ENCODE data around the gene WDFY1. TPM values are rescaled to one million over a fixed set of nuclear protein-coding genes. Genes with fewer than 3 reads are reported as not detected.
A peak's percentile ranks its signal among the peaks of the same experiment; 100 is the strongest.
"Not testable (repeated sequence)": the region's sequence is repeated elsewhere in the genome, so short reads cannot be mapped to it uniquely, and the experiment has no call there.

Gene WDFY1
- total RNA-seq, 1 experiment from 2014 or later: 23.6 TPM

- H3K36me3 ChIP-seq: peaks cover 18% of the 10 kb centered on the region
- no peak overlapping the region for H3K4me3 ChIP-seq
- DNase-seq: no peak
- no peaks in the 10 kb centered on the region for H3K9me3 ChIP-seq
- no peaks in the 10 kb centered on the region for H3K27me3 ChIP-seq
These were observed 51.1 kb downstream of the WDFY1 start for GRCh38 chr2:223894009-223894408.

DNA sequence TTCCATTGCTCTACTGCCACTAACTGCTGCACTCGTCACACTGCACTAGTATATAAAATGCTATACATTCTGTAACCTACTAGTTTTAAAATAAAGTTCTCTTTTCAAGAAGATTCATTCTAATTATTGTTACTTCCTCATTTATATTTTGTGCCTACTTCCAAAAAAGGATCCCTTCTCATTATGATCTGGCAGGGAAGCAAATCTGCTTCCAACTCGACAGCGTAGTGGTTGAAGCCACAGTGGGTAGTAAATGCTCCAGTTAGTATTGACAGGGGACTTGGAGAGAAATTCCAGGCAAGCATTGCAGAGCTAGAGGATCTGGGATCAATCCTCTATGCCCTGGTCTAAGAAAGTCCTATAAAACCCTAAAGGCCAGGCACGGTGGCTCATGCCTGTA, 54.4 kb downstream of the WDFY1 start:
- Histone ChIP-seq H3K36me3 (peaks cover 18% of the 10 kb centered on the region), H3K4me3 (no peak overlapping the region), H3K9me3 (no peaks in the 10 kb centered on the region)

GRCh38 chr2:223889229-223889628, 55.9 kb downstream of the WDFY1 start:
- no peak for DNase-seq
- peaks cover 18% of the 10 kb centered on the region for H3K36me3 ChIP-seq
- H3K9me3 ChIP-seq: no peaks in the 10 kb centered on the region
- no peak overlapping the region for H3K4me3 ChIP-seq
- no peaks in the 10 kb centered on the region for H3K27me3 ChIP-seq

More for the DNA sequence above, 54.4 kb downstream of the WDFY1 start:
- H3K27me3 ChIP-seq: no peaks in the 10 kb centered on the region
- DNase-seq: no peak

GRCh38 chr2:223888251-223888650, 56.9 kb downstream of the WDFY1 start:
- Histone ChIP-seq H3K36me3 (peaks cover 19% of the 10 kb centered on the region), H3K4me3 (no peak overlapping the region), H3K27me3 (no peaks in the 10 kb centered on the region), H3K9me3 (no peaks in the 10 kb centered on the region)
- DNase-seq: no peak

- Histone ChIP-seq H3K9me3 (no peaks in the 10 kb centered on the region), H3K4me3 (no peak overlapping the region), H3K27me3 (no peaks in the 10 kb centered on the region), H3K36me3 (peaks cover 22% of the 10 kb centered on the region)
- DNase-seq: no peak
These were observed 58.0 kb downstream of the WDFY1 start for GRCh38 chr2:223887127-223887526.

DNA sequence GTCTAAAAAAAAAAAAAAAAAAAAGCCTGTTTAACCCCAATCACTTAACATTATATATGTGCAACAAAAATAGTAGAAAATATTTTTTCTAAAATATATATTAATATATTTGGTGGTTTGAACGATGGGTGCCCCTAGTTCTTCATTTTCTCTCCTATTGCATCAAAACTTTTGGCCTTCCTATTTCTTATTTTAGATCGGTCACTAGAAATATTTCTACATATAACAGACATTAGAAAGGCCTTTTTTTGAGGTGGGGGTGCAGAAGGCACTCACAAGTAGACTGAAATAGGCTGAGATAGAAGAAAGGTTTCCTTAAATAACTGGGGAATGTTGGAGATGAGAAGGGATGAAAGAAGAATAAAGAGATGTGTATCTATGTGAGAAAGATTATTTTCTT, 58.4 kb downstream of the WDFY1 start:
- H3K9me3 ChIP-seq: no peaks in the 10 kb centered on the region
- H3K4me3 ChIP-seq: no peak overlapping the region
- no peaks in the 10 kb centered on the region for H3K27me3 ChIP-seq
- H3K36me3 ChIP-seq: peaks cover 22% of the 10 kb centered on the region
- no peak for DNase-seq

DNA sequence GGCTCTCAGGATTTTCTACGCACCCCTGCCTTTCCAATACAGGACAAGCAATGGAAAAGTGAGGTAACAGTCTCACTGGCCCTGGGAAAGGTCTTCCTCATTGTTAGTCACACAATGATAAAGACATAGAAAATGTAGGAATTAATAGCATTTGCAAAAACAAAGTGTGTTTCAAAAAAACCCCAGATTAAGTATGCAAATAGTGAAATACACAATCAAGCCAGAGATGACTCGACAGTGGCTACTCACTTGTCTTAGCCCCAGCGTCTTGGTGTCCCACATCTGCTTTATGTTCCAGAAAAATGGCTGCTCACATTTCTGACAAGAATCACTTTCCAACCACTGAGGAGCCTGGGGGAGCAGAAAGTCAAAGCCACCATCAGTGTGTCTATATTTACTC, 60.7 kb downstream of the WDFY1 start:
- DNase-seq: peak; percentile 25
- peaks cover 21% of the 10 kb centered on the region for H3K36me3 ChIP-seq

GRCh38 chr2:223882715-223883114, 62.4 kb downstream of the WDFY1 start:
- peaks cover 22% of the 10 kb centered on the region for H3K36me3 ChIP-seq

More for the DNA sequence above, 60.7 kb downstream of the WDFY1 start:
- no peaks in the 10 kb centered on the region for H3K9me3 ChIP-seq
- H3K4me3 ChIP-seq: no peak overlapping the region
- no peaks in the 10 kb centered on the region for H3K27me3 ChIP-seq

GRCh38 chr2:223880796-223881195, 64.3 kb downstream of the WDFY1 start:
- peaks cover 24% of the 10 kb centered on the region for H3K36me3 ChIP-seq
- no peaks in the 10 kb centered on the region for H3K27me3 ChIP-seq
- no peak overlapping the region for H3K4me3 ChIP-seq
- H3K9me3 ChIP-seq: no peaks in the 10 kb centered on the region
- no peak for DNase-seq

More at GRCh38 chr2:223882715-223883114, 62.4 kb downstream of the WDFY1 start:
- no peak for DNase-seq
- no peak overlapping the region for H3K4me3 ChIP-seq
- H3K9me3 ChIP-seq: no peaks in the 10 kb centered on the region
- H3K27me3 ChIP-seq: no peaks in the 10 kb centered on the region

GRCh38 chr2:223877721-223878410, 67.3 kb downstream of the WDFY1 start:
- Histone ChIP-seq H3K27me3 (no peaks in the 10 kb centered on the region), H3K9me3 (no peaks in the 10 kb centered on the region), H3K36me3 (peaks cover 24% of the 10 kb centered on the region), H3K4me3 (no peak overlapping the region)
- DNase-seq: no peak

GRCh38 chr2:223873672-223874071, 71.5 kb downstream of the WDFY1 start:
- Histone ChIP-seq H3K36me3 (peaks cover 15% of the 10 kb centered on the region), H3K4me3 (no peak overlapping the region), H3K9me3 (no peaks in the 10 kb centered on the region), H3K27me3 (no peaks in the 10 kb centered on the region)
- DNase-seq: no peak

DNA sequence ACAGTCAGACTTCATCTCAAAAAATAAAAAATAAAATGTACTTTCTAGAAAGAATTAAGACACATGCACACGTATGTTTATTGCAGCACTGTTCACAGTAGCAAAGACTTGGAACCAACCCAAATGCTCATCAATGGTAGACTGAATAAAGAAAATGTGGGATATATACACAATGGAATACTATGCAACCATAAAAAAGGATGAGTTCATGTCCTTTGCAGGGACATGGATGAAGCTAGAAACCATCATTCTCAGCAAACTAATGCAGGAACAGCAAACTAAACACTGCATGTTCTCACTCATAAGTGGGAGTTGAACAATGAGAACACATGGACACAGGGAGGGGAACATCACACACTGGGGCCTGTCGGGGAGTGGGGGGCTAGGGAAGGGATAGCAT, 72.4 kb downstream of the WDFY1 start:
- DNase-seq, H3K9me3 ChIP-seq, H3K4me3 ChIP-seq, H3K27me3 ChIP-seq, H3K36me3 ChIP-seq: not testable (repeated sequence)

DNA sequence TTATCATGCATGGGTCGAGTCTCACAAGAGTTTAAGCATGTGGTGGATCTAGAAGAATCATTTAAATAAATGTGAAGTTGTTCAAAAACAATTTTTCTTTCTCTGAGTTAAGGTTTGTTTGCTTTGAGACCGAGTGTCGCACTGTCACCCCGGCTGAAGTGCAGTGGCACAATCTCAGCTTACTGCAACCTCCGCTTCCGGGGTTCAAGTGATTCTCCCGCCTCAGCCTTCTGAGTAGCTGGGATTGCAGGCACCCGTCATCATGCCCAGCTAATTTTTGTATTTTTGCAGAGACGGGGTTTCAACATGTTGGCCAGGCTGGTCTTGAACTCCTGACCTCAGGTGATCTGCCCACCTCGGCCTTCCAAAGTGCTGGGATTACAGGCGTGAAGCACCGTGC, 73.5 kb downstream of the WDFY1 start:
- not testable (repeated sequence) for H3K36me3 ChIP-seq

GRCh38 chr2:223870840-223871611, 74.1 kb downstream of the WDFY1 start:
- peaks cover 5% of the 10 kb centered on the region for H3K36me3 ChIP-seq
- H3K4me3 ChIP-seq: no peak overlapping the region
- H3K9me3 ChIP-seq: no peaks in the 10 kb centered on the region
- H3K27me3 ChIP-seq: no peaks in the 10 kb centered on the region
- no peak for DNase-seq

More for the DNA sequence above, 73.5 kb downstream of the WDFY1 start:
- not testable (repeated sequence) for DNase-seq, H3K27me3 ChIP-seq, H3K4me3 ChIP-seq, H3K9me3 ChIP-seq

- H3K4me3 ChIP-seq: no peak overlapping the region
- H3K27me3 ChIP-seq: no peaks in the 10 kb centered on the region
- DNase-seq: no peak
- H3K36me3 ChIP-seq: peaks cover 2% of the 10 kb centered on the region; the same call in 1 of the 2 replicates
- H3K9me3 ChIP-seq: no peaks in the 10 kb centered on the region
These were observed 77.1 kb downstream of the WDFY1 start for GRCh38 chr2:223868005-223868404.

- DNase-seq: no peak
- H3K27me3 ChIP-seq: no peaks in the 10 kb centered on the region
- H3K36me3 ChIP-seq: peaks cover 4% of the 10 kb centered on the region; the same call in 1 of the 2 replicates
- H3K4me3 ChIP-seq: no peak overlapping the region
- no peaks in the 10 kb centered on the region for H3K9me3 ChIP-seq
These were observed 79.1 kb downstream of the WDFY1 start for GRCh38 chr2:223865907-223866508.

DNA sequence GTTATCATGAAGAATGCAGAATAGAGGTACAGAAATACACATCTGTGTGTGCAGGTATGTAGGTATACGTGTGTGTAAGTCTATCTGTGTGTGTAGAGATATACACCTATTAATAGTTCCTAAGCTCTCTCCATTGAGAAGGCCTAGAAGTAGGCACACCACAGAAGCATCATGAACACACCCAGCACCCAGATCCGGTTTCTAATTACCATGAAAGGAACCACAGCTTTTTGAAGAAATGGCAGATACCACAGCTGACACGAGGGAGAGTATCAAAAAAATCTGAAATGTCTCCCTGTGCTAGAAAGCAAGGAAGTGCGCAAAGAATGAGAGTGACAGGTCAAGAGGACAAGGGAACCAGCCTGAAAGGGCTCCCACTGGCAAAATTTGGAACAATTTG, 80.0 kb downstream of the WDFY1 start:
- Histone ChIP-seq H3K27me3 (no peaks in the 10 kb centered on the region), H3K9me3 (no peaks in the 10 kb centered on the region), H3K36me3 (peaks cover 4% of the 10 kb centered on the region; the same call in 1 of the 2 replicates), H3K4me3 (no peak overlapping the region)
- DNase-seq: no peak
